SK-N-SH treated with all-trans-retinoic acid at 6 μM for 48 hours (cell line): ENCODE data around the gene DENND6A.

ENCODE experiments used
- ATAC-seq: fragments of 200-7000 bp; cut with Tn5 transposase; 3 replicates; pipeline ENCODE4 v1.9.1; 2020; ENCODE audit warnings: mild to moderate bottlenecking, moderate library complexity
- ARNTL ChIP-seq: fragments of 450-650 bp; formaldehyde crosslinking; IDR thresholded peaks from 2 replicates; pipeline ENCODE4 v1.5.0; 2020; ENCODE audit warnings: low read depth, mild to moderate bottlenecking, moderate library complexity, borderline replicate concordance
- BACH2 ChIP-seq: fragments of 250-450 bp; sonication (Bioruptor Pico); IDR thresholded peaks from 2 replicates; pipeline ENCODE4 v1.9.0; 2021; ENCODE audit warnings: mild to moderate bottlenecking, borderline replicate concordance
- ESRRG ChIP-seq: fragments of 250-450 bp; sonication (Bioruptor Pico); IDR thresholded peaks from 2 replicates; pipeline ENCODE4 v1.6.1; 2021; ENCODE audit warnings: mild to moderate bottlenecking
- GLIS3 ChIP-seq: fragments of 250-450 bp; sonication (Bioruptor Pico); IDR thresholded peaks from 2 replicates; pipeline ENCODE4 v1.5.0; 2020; ENCODE audit warnings: mild to moderate bottlenecking, moderate library complexity
- ISL1 ChIP-seq: fragments of 250-450 bp; sonication (Bioruptor Pico); IDR thresholded peaks from 2 replicates; pipeline ENCODE4 v2.1.2; 2022; ENCODE audit warnings: mild to moderate bottlenecking, moderate library complexity
- OSR1 ChIP-seq: fragments of 250-450 bp; sonication (Bioruptor Pico); IDR thresholded peaks from 2 replicates; pipeline ENCODE4 v1.8.0; 2022; ENCODE audit warnings: moderate library complexity, mild to moderate bottlenecking, inconsistent platforms
- SNAI2 ChIP-seq: fragments of 250-450 bp; sonication (Bioruptor Pico); IDR thresholded peaks from 2 replicates; pipeline ENCODE4 v1.5.0; 2020; ENCODE audit warnings: mild to moderate bottlenecking, moderate library complexity
- TCF4 ChIP-seq: fragments of 250-450 bp; sonication (Bioruptor Pico); IDR thresholded peaks from 2 replicates; pipeline ENCODE4 v1.8.0; 2021; ENCODE audit warnings: mild to moderate bottlenecking, moderate library complexity, borderline replicate concordance
- TOX ChIP-seq: fragments of 250-450 bp; sonication (Bioruptor Pico); IDR thresholded peaks from 2 replicates; pipeline ENCODE4 v1.8.0; 2021; ENCODE audit warnings: mild to moderate bottlenecking, moderate library complexity, borderline replicate concordance
- ZFP30 ChIP-seq: fragments of 450-650 bp; formaldehyde crosslinking; IDR thresholded peaks from 2 replicates; pipeline ENCODE4 v1.5.0; 2022; ENCODE audit warnings: mild to moderate bottlenecking, moderate library complexity
- ZNF565 ChIP-seq: fragments of 450-650 bp; formaldehyde crosslinking; conservative IDR thresholded peaks from 2 replicates; pipeline ENCODE4 v1.5.0; 2020; ENCODE audit warnings: low read depth, mild to moderate bottlenecking, moderate library complexity
- ZNF70 ChIP-seq: fragments of 450-650 bp; formaldehyde crosslinking; IDR thresholded peaks from 2 replicates; pipeline ENCODE4 v1.5.0; 2020; ENCODE audit warnings: mild to moderate bottlenecking, moderate library complexity
- ZNF8 ChIP-seq: fragments of 450-650 bp; formaldehyde crosslinking; IDR thresholded peaks from 2 replicates; pipeline ENCODE4 v1.5.0; 2020; ENCODE audit warnings: mild to moderate bottlenecking, moderate library complexity
- TF ChIP-seq, protein P1 (sequence below): fragments of 250-450 bp; sonication (Bioruptor Pico); IDR thresholded peaks from 2 replicates; pipeline ENCODE4 v1.5.1; 2021; ENCODE audit warnings: mild to moderate bottlenecking, moderate library complexity
- TF ChIP-seq, protein P2 (sequence below): fragments of 250-450 bp; sonication (Bioruptor Pico); IDR thresholded peaks from 2 replicates; pipeline ENCODE4 v1.8.0; 2021; ENCODE audit warnings: low read depth, mild to moderate bottlenecking, moderate library complexity, borderline replicate concordance
- TF ChIP-seq, protein P3 (sequence below): fragments of 250-450 bp; sonication (Bioruptor Pico); IDR thresholded peaks from 2 replicates; pipeline ENCODE4 v1.8.0; 2020; ENCODE audit warnings: mild to moderate bottlenecking, moderate library complexity, borderline replicate concordance
- TF ChIP-seq, protein P4 (sequence below): fragments of 250-450 bp; sonication (Bioruptor Pico); IDR thresholded peaks from 2 replicates; pipeline ENCODE4 v1.5.1; 2020; ENCODE audit warnings: low read depth, mild to moderate bottlenecking, moderate library complexity

The DENND6A gene

DNA sequence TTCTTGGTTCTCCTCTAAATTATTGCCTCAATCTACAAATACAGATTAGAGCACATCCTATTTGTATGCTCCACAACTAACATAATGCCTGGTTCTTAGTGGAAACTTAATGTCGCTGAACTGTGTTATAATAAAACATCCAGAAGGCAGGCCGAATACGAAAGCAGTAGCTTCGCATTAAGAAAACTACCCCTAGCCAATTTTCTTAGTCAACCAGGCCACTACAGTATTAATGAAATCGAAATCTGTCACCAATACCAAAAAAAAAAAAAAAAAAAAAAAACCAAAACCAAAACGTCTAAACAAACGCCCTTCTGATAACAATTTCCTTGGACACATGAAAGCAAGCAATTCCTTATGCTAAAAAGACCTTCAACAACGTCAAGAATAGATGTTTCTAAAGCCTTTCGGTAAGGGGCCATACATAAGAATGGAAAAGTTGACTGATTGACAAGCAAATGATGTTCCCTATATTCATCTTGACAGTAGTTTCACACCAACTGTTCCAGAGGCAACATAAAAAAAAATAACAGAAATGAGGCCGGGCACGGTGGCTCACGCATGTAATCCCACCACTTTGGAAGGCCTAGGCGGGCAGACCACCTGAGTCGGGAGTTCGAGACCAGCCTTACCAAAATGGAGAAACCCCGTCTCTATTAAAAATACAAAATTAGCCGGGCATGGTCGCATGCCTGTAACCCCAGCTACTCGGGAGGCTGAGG is 1.3 kb downstream of the DENND6A start:
- TF ChIP-seq ISL1 (0 out of 2 replicates have a peak, but pooled peaks have one; percentile 46), ZNF565 (CRISPR knock-in tag) (no peak)
- no peak for ATAC-seq

DNA sequence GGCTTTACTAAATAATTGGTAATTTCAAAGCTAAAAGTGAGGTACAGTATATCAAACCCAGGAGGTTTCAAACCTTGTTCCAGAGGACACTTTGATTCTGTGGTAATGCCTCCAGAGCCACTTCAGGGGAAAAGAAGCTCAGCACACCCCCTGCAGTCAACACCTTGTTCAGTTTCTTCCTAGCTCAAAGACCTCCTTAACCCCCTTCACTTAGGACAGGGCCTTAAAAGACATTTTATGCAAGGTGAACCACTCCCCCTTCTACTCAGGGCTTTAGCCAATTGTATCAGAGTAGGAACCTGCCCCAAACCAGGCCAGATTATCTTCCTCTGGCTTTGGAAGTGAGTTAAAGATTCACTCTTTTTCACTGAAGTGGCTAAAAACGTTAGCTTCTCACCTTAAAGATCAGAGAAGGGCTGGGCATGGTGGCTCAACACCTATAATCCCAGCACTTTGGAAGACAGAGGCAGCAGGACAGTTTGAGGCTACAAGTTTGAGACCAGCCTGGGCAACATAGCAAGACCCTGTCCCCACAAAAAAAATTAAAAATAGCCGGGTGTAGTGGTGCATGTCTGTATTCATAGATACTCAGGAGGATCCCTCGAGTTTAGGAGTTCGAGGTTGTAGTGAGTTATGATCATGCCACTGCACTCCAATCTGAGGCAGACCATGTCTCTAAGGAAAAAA is 3.4 kb downstream of the DENND6A start:
- ATAC-seq: no peak

DNA sequence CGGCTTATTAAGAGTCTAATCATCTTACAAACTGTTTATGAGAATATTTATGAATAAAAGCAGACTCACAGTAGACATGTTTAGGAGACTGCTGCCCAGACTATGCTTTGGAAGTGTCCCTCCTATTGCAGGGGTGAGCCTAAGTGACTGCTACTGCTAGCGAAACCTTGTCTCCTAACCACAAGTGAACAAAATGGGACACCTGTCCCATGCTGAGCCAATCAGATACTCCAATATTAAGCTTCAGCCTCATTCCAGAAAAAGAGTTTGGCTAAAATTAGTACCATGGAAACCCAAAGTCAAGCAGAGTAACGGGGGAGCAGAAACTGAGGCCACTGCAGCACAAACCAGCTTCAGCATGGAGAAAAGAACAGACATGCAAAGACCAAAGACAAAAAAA is 4.6 kb downstream of the DENND6A start:
- no peak for ATAC-seq
- TF ChIP-seq, protein P1, sequence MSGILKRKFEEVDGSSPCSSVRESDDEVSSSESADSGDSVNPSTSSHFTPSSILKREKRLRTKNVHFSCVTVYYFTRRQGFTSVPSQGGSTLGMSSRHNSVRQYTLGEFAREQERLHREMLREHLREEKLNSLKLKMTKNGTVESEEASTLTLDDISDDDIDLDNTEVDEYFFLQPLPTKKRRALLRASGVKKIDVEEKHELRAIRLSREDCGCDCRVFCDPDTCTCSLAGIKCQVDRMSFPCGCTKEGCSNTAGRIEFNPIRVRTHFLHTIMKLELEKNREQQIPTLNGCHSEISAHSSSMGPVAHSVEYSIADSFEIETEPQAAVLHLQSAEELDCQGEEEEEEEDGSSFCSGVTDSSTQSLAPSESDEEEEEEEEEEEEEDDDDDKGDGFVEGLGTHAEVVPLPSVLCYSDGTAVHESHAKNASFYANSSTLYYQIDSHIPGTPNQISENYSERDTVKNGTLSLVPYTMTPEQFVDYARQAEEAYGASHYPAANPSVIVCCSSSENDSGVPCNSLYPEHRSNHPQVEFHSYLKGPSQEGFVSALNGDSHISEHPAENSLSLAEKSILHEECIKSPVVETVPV (CRISPR knock-in tag): no peak
- no peak for TF ChIP-seq TCF4 (CRISPR knock-in tag)
- TF ChIP-seq ZNF70 (CRISPR knock-in tag): no peak
- TF ChIP-seq BACH2 (CRISPR knock-in tag): no peak
- TF ChIP-seq ESRRG (CRISPR knock-in tag): no peak
- no peak for TF ChIP-seq ZNF8 (CRISPR knock-in tag)
- TF ChIP-seq, protein P2, sequence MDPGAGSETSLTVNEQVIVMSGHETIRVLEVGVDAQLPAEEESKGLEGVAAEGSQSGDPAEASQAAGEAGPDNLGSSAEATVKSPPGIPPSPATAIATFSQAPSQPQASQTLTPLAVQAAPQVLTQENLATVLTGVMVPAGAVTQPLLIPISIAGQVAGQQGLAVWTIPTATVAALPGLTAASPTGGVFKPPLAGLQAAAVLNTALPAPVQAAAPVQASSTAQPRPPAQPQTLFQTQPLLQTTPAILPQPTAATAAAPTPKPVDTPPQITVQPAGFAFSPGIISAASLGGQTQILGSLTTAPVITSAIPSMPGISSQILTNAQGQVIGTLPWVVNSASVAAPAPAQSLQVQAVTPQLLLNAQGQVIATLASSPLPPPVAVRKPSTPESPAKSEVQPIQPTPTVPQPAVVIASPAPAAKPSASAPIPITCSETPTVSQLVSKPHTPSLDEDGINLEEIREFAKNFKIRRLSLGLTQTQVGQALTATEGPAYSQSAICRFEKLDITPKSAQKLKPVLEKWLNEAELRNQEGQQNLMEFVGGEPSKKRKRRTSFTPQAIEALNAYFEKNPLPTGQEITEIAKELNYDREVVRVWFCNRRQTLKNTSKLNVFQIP (CRISPR knock-in tag): no peak
- TF ChIP-seq, protein P3, sequence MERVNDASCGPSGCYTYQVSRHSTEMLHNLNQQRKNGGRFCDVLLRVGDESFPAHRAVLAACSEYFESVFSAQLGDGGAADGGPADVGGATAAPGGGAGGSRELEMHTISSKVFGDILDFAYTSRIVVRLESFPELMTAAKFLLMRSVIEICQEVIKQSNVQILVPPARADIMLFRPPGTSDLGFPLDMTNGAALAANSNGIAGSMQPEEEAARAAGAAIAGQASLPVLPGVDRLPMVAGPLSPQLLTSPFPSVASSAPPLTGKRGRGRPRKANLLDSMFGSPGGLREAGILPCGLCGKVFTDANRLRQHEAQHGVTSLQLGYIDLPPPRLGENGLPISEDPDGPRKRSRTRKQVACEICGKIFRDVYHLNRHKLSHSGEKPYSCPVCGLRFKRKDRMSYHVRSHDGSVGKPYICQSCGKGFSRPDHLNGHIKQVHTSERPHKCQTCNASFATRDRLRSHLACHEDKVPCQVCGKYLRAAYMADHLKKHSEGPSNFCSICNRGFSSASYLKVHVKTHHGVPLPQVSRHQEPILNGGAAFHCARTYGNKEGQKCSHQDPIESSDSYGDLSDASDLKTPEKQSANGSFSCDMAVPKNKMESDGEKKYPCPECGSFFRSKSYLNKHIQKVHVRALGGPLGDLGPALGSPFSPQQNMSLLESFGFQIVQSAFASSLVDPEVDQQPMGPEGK: no peak

More for the DNA sequence above, 3.4 kb downstream of the DENND6A start:
- TF ChIP-seq ISL1: no peak
- TF ChIP-seq GLIS3 (CRISPR knock-in tag): no peak
- TF ChIP-seq OSR1: no peak

DNA sequence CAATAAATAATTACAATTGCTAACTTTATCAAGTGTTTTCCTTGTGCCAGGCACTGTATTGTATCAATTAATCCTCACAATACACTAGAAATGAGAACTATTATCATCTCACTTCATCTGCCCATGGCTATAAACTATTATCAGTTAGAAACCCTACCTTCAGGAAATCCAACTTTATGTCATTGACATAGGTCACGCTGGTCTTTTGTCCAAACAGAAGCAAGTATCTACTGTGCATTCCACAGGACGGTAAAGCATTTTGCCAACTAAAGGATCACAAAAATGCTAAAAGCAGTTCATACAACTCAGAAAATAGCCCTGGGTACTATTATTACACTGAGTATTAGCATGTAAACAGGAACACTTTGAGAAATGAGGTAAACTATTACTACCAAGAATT is 9.6 kb downstream of the DENND6A start:
- no peak for TF ChIP-seq TOX (CRISPR knock-in tag)
- ATAC-seq: no peak

DNA sequence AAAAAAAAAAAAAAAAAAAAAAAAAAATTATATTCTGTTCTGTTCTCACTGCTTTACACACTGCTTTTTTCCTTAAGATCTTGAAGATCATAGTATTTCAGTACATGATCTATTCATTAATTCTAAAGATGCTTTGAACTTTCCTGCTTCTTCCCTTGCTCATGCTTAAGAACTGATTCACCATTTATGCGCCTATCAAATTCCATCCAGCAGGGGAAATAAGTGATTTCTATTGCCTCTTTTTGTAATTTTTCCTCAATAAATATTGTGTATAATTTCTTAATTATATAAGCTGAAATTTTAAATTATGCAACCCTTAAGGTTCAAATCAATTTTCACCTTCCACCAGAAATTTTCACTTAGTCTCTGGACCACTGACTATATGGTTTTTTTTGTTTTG is 10.6 kb downstream of the DENND6A start:
- peak; percentile 53; the same call in 1 of the 3 replicates for ATAC-seq

DNA sequence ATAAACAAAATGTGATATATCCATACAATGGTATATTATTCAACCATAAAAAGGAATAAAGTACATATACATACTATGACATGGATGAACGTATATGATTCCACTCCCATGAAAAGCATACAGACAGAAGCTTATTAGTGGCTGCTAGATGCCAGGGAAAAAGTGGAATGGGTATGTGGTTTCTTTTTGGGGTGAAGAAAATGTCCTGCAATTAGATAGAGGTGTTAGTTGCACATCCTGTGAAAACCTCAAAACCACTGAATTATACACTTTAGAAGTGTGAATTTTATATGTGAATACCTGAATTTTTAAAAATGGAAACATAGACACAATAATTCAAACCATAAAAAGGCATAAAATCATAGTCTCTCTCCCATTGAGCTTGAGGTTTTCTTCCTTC is 11.2 kb downstream of the DENND6A start:
- TF ChIP-seq SNAI2 (CRISPR knock-in tag): no peak
- no peak for TF ChIP-seq ZNF565 (CRISPR knock-in tag)
- TF ChIP-seq, protein P2 (CRISPR knock-in tag): no peak
- TF ChIP-seq TCF4 (CRISPR knock-in tag): no peak
- no peak for TF ChIP-seq ISL1
- no peak for TF ChIP-seq BACH2 (CRISPR knock-in tag)
- TF ChIP-seq, protein P4, sequence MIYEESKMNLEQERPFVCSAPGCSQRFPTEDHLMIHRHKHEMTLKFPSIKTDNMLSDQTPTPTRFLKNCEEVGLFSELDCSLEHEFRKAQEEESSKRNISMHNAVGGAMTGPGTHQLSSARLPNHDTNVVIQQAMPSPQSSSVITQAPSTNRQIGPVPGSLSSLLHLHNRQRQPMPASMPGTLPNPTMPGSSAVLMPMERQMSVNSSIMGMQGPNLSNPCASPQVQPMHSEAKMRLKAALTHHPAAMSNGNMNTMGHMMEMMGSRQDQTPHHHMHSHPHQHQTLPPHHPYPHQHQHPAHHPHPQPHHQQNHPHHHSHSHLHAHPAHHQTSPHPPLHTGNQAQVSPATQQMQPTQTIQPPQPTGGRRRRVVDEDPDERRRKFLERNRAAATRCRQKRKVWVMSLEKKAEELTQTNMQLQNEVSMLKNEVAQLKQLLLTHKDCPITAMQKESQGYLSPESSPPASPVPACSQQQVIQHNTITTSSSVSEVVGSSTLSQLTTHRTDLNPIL: no peak
- TF ChIP-seq GLIS3 (CRISPR knock-in tag): no peak
- no peak for ATAC-seq

More for the DNA sequence above, 10.6 kb downstream of the DENND6A start:
- TF ChIP-seq ZNF8 (CRISPR knock-in tag) (no peak), ZFP30 (CRISPR knock-in tag) (no peak), ZNF70 (CRISPR knock-in tag) (no peak), ARNTL (CRISPR knock-in tag) (no peak), ZNF565 (CRISPR knock-in tag) (no peak)
- TF ChIP-seq, protein P4: no peak
